Osteocyte (in vitro differentiated cells): ENCODE measurements around the gene PRR9. TPM values are rescaled to one million over a fixed set of nuclear protein-coding genes. Genes with fewer than 3 reads are reported as not detected.

Experiments used
- DNase-seq: peaks from one replicate; pipeline ENCODE4 v3.0.0; 2021; ENCODE audit warnings: mixed read lengths; ENCODE audit not compliant: unreplicated experiment; ENCODE audit errors: extremely low spot score
- H3K27ac Mint-ChIP-seq: one replicate; pipeline ENCODE4 v1.8.0; 2021; ENCODE audit warnings: mild to moderate bottlenecking, mixed read lengths; ENCODE audit not compliant: unreplicated experiment
- H3K27me3 Mint-ChIP-seq: one replicate; pipeline ENCODE4 v1.8.0; 2021; ENCODE audit warnings: mixed read lengths; ENCODE audit not compliant: unreplicated experiment
- H3K36me3 Mint-ChIP-seq: one replicate; pipeline ENCODE4 v1.8.0; 2021; ENCODE audit warnings: mixed read lengths; ENCODE audit not compliant: unreplicated experiment
- H3K4me1 Mint-ChIP-seq: one replicate; pipeline ENCODE4 v1.8.0; 2021; ENCODE audit warnings: mixed read lengths; ENCODE audit not compliant: unreplicated experiment
- H3K4me3 Mint-ChIP-seq: one replicate; pipeline ENCODE4 v1.8.0; 2021; ENCODE audit warnings: mild to moderate bottlenecking, moderate library complexity, mixed read lengths; ENCODE audit not compliant: unreplicated experiment
- H3K9me3 Mint-ChIP-seq: one replicate; pipeline ENCODE4 v1.8.0; 2021; ENCODE audit warnings: mixed read lengths; ENCODE audit not compliant: unreplicated experiment
- total RNA-seq: library from RNA; stranded (reverse); gene quantifications from 2 replicates; pipeline ENCODE4 v1.2.1, GENCODE V29; 2021
- TF ChIP-seq, protein P1 (sequence below): fragments of 200-600 bp; sonication (generic); IDR thresholded peaks from 2 replicates; pipeline ENCODE4 v1.5.0; 2021; ENCODE audit warnings: antibody characterized with exemption, mild to moderate bottlenecking, moderate library complexity

The PRR9 gene
- total RNA-seq, 1 donor from 2014 or later: not detected

DNA sequence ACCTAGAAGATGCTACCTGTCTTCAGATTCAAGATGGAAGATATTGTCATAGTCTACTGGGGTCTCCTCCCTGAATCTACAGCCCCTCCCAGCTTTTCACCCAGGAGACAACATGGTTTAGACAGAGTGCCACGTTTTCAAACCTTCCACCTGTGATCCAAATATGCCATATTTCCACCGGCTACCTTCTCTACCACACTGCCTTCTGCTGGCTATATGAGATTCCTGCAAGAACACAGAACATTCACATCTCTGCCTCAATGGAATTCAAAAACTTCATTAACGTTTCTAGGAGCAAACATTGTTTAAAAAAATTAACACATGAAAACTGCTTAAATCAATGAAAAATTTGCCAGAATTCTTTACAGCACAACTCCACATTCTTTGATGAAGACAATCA is 27.0 kb upstream of the PRR9 start:
- H3K4me1 Mint-ChIP-seq: no peaks in the 10 kb centered on the region
- H3K4me3 Mint-ChIP-seq: no peak overlapping the region
- no peak for DNase-seq
- H3K27me3 Mint-ChIP-seq: no peaks in the 10 kb centered on the region
- H3K36me3 Mint-ChIP-seq: no peaks in the 10 kb centered on the region
- TF ChIP-seq, protein P1, sequence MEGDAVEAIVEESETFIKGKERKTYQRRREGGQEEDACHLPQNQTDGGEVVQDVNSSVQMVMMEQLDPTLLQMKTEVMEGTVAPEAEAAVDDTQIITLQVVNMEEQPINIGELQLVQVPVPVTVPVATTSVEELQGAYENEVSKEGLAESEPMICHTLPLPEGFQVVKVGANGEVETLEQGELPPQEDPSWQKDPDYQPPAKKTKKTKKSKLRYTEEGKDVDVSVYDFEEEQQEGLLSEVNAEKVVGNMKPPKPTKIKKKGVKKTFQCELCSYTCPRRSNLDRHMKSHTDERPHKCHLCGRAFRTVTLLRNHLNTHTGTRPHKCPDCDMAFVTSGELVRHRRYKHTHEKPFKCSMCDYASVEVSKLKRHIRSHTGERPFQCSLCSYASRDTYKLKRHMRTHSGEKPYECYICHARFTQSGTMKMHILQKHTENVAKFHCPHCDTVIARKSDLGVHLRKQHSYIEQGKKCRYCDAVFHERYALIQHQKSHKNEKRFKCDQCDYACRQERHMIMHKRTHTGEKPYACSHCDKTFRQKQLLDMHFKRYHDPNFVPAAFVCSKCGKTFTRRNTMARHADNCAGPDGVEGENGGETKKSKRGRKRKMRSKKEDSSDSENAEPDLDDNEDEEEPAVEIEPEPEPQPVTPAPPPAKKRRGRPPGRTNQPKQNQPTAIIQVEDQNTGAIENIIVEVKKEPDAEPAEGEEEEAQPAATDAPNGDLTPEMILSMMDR: no peak
- H3K27ac Mint-ChIP-seq: no peak overlapping the region
- H3K9me3 Mint-ChIP-seq: peaks cover 7% of the 10 kb centered on the region

DNA sequence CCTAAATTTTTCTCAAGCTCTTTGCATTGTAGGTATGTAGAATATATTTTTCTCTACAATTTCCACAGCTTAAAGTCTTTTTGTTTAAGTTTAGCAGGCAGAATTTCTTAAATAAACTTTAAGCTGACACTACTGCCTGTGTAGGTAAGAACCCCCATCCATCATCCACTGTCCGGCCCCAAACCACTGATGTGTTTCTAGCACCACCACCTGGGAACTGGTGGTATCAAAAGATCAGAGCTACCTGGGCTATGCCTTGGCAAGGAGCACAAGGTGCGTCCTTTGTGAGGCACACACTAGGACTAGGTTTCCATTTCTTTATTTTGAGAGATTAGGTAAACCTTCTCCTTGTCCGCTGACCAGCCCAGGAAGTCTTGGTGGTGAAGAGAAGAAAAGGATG is 24.7 kb upstream of the PRR9 start:
- Mint-ChIP-seq H3K27me3 (no peaks in the 10 kb centered on the region), H3K27ac (no peak overlapping the region), H3K4me3 (no peak overlapping the region), H3K4me1 (no peaks in the 10 kb centered on the region), H3K9me3 (no peaks in the 10 kb centered on the region), H3K36me3 (no peaks in the 10 kb centered on the region)
- TF ChIP-seq, protein P1: no peak
- no peak for DNase-seq

DNA sequence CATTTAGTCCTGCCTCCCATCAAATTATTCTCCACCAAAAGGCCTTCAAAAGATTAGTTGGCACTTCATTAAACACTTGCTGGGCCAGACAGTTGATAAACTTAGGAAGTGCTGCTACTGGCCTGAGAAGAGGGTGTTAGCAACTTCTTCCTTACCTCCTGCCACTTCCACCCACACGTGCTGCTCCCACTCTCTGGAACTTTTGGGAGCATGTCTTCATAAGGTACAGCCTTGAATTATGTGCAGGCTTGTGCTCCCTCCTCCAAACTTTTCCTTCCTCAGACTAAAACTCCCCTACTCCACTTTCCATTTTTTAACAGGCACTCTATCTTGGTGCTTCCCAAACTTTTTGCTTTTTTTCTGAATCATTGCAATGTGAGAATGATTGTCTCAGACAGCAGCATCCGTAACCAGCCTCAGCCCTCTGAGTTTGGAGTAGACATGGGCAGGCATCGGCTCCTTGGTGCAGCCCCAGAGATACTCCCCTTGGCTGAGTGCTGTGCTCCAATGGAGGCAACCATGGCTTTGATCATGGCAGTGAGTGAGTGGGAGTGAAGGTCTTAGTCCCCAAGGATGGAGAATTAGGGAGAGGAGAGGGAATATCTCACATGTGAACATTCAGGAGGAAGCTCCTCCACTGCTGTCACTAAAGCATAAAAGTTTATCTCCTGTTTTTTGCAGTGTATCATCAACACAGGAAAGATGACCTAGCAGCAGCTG is 22.9 kb upstream of the PRR9 start:
- H3K27ac Mint-ChIP-seq: no peak overlapping the region
- H3K9me3 Mint-ChIP-seq: no peaks in the 10 kb centered on the region
- no peak for DNase-seq
- H3K4me1 Mint-ChIP-seq: no peaks in the 10 kb centered on the region
- H3K27me3 Mint-ChIP-seq: no peaks in the 10 kb centered on the region
- H3K36me3 Mint-ChIP-seq: no peaks in the 10 kb centered on the region
- H3K4me3 Mint-ChIP-seq: no peak overlapping the region
- TF ChIP-seq, protein P1: no peak

DNA sequence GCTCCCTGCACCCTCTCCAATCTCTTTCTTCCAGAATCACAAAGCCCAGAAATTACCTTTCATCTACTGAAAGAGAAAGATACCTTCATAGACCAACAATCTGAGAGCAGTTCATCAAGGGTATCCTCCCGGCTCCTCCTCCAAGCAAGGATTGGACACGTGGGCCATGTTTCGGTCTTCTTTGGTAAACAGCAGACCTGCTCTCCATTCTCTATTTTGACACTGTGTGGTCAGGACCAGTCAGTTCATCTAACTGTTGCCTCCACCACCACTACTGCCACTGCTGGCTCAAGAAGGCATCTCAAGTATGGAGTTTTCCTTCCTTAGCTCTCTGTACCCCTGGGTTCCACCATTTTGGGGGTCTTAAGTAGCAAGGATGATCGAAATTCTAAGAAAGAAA is 22.2 kb upstream of the PRR9 start:
- TF ChIP-seq, protein P1: no peak
- Mint-ChIP-seq H3K4me3 (no peak overlapping the region), H3K4me1 (no peaks in the 10 kb centered on the region), H3K27ac (no peak overlapping the region), H3K27me3 (no peaks in the 10 kb centered on the region), H3K36me3 (no peaks in the 10 kb centered on the region), H3K9me3 (no peaks in the 10 kb centered on the region)
- no peak for DNase-seq

DNA sequence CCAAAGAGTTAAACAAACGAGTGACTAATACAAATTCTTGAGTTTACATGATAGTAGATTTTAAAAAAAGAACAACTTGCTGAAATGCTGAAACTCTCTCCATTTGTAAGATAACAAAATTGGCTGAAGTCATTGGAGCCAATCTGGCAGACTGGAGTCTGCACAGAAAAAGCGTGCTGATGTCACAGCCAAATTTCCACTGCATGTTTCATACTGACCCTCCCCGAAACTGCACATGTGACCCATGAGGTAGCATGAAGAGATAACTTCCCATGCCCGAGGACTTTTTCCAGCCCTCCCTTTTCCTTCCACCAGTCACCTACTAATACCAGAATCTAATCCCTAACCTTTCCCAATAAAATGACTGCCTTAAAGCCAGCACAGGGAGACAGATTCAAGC is 15.4 kb upstream of the PRR9 start:
- Mint-ChIP-seq H3K27ac (no peak overlapping the region), H3K4me1 (no peaks in the 10 kb centered on the region), H3K4me3 (no peak overlapping the region), H3K9me3 (no peaks in the 10 kb centered on the region), H3K27me3 (no peaks in the 10 kb centered on the region), H3K36me3 (no peaks in the 10 kb centered on the region)
- TF ChIP-seq, protein P1: no peak
- DNase-seq: no peak
